Measurements from ENCODE around the gene LIN54.
"Not testable (repeated sequence)": the region's sequence is repeated elsewhere in the genome, so short reads cannot be mapped to it uniquely, and the experiment has no call there.

Gene LIN54

DNA sequence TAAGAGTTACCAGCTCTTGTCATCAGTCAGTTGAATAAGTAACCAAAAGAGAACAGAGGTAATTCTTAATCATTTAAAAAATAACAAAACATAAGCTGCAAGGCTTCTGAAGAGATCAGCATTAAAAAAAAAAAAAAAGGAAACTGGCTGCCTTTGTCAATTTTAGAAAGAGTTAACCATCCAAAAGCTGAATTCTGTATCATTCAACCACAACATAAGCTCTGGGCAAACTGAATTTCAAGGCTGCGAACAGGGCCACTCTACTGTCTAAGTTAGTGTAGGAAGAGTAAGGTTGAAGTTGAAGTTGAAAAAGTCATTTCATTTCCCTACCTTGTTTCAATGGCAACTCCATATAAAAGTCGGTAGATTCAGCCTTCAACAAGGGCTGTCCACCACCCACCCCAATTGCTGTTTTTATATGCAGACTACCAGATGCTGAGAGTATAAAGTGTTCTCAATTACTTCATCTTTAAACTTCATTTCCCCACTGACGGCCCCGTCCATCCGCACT lies 1.1 kb upstream of the LIN54 start:
- no peak for DNase-seq

- DNase-seq = no peak
Observed at GRCh38 chr4:83010111-83010521, 507 bp downstream of the LIN54 start.

GRCh38 chr4:83009529-83009928 lies 1.1 kb downstream of the LIN54 start:
- no peak for DNase-seq

- DNase-seq = not testable (repeated sequence)
Observed at GRCh38 chr4:83003044-83003791, 7.4 kb downstream of the LIN54 start.

- no peak for DNase-seq
Observed at GRCh38 chr4:83002329-83002728, 8.3 kb downstream of the LIN54 start.

- no peak for DNase-seq
Observed at GRCh38 chr4:82998898-82999297, 11.7 kb downstream of the LIN54 start.

- no peak for DNase-seq
Observed at GRCh38 chr4:82994834-82995233, 15.8 kb downstream of the LIN54 start.

DNA sequence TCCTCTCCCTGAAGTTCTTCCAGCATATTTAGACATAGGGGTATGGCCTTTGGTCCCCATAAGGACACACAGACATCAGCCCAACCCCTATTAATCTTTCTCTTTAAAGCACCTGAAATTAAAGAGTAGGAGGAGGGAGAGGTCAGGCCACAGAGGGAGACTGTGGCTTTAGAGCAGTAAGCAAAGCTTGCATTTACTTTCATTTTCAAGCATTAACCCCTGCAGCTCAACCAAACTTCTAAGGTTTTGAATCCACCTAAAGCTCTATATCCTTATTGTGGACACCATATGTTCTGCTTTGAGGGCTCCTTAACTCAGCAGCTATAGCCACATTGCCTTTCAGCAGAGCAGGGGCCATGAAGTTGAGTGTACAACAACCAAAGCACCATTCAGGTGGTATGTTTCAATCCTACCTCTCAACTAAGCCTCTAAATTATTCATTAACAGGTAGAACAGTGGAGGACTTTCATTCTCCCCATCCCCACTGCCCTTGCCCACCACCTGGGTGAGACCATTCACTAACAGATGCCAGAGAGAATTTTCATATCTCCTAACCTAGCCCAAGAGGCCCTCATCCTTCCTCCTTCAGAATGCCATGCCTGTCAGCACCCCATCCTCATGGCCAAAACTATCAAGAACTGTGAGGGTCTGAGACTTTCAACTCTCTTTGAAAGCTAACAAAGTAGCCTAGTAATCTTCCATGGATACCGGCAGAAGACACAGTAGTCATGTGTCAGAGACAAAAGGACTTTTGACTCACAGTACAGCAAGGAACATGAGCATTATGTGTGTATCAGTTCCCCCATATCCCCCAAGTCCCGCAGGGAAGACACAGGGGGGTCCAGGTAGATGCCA lies 20.8 kb downstream of the LIN54 start:
- no peak for DNase-seq

DNA sequence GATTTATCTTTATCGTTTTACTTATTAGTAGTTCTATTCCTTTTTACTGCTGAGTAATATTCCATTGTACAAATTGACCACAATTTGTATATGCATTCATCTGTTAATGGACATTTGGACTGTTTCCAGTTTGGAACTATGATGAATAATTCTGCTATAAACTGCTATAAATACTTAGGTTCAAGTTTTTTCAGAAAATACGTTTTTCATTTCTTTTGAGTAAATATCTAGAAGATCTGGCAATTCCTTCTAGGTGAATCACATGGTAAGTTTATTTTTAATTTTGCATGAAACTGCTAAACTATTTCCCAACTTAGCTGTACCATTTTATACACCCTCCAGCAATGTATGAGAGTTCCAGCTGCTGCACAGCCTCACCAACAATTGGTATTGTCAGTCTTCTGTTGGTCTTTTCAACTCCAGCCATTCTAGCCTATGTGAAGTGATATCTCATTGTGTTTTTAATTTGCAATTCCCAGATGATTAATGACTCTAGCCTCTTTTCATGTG lies 22.2 kb downstream of the LIN54 start:
- DNase-seq = no peak

DNA sequence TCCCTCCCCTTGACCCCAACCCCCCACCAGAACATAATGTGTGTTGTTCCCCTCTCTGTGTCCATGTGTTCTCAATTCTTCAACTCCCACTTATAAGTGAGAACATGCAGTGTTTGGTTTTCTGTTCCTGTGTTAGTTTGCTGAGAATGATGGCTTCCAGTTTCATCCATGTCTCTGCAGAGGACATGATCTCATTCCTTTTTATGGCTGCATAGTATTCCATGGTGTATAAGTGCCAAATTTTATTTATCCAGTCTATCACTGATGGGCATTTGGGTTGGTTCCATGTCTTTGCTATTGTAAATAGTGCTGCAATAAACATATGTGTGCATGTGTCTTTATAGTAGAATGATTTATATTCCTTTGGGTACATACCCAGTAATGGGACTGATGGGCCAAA lies 23.1 kb downstream of the LIN54 start:
- not testable (repeated sequence) for DNase-seq

DNA sequence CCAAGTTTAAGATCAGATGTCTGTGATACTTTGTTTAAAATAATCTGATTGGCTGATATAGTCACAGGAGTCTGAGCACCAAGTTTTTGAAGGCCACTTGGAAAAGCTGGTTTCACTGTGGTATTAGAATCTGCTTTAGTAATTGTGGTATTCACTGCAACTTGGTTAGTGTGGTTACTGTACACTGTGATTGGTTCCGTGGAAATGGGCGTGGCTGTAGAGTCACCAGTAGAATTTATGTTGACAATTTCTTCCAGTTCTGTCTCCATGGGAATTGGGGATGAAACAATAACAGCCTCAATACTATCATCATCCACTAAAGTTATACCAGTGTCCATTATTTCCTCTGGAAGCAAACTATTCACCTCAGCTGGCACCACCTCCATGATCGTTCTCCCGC lies 26.2 kb downstream of the LIN54 start:
- DNase-seq = no peak

DNA sequence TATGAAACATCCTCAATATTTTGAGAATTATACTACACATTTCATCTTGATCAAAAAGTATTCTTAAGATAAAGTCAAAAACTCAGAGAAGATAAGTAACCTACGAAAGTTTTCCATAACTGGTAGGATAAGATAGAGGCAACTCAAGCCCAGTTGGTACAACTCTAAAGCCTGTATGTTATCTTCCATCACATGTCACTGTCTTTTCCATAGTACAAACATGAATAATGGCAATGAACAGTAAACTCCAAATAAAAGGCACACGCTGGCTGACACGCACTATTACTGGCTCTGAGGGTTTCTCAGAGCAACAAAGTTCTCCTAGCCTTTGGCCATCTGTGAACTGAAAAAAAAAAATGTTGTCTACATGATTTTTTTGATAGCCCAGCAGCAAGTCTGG lies 27.2 kb downstream of the LIN54 start:
- DNase-seq = no peak

- DNase-seq = no peak
Observed at GRCh38 chr4:82981138-82981537, 29.5 kb downstream of the LIN54 start.

GRCh38 chr4:82975792-82976191 lies 34.8 kb downstream of the LIN54 start:
- DNase-seq = no peak

DNA sequence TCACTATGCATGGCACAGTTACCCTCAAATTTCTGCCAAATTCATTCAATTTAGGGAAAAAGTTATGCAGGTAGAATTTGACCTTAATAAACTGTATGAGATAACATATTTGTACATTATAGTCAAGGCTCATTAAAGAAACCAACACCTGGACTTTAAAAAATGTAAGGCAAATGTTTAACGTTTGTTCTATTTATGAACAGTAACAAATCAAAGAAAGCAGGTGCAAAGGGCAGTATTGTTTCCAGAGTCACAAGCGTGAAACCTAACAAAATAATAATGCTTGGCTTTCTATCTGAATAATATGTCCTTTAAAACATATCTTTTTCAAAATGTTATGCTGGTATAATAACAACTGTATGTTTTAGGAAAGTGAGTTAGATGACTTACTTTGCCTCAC lies 41.2 kb downstream of the LIN54 start:
- no peak for DNase-seq

DNA sequence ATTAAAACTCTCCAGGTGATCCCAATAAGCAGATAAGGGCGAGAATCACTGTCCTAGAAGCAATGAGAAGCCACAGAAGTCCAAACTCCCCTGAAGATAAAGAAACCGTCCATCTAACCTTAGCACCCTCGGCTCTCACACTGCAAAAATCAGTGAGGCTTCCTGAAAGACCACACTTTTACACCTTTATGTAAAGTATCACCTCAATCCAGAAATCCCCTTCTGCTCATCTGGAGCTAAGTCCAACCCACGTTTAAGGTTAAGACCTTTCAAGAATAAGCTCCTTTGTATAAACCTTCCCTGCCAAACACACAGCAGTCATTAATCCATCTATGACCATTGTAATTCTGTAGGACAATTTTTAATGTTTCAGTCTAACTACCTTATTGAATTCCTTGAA lies 41.7 kb downstream of the LIN54 start:
- DNase-seq = no peak

DNA sequence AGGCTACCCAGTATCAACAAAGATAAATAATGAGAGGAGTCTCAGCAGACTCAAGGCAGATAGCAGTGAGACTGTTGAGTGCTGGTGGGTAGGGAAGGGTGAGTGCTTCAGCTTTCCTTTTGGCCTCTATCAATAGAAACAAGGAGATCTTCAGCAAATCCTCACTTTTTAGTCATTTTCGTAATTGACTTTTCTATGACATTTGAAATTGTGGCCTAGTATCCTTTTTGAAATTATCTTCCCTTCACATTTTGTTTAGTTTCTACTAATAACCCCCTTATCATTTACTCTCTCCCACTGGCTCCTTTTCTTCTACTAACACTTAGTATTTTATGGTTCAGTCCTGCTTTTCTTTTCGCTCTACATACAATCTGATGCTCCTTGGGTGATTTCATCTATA lies 44.9 kb downstream of the LIN54 start:
- no peak for DNase-seq

DNA sequence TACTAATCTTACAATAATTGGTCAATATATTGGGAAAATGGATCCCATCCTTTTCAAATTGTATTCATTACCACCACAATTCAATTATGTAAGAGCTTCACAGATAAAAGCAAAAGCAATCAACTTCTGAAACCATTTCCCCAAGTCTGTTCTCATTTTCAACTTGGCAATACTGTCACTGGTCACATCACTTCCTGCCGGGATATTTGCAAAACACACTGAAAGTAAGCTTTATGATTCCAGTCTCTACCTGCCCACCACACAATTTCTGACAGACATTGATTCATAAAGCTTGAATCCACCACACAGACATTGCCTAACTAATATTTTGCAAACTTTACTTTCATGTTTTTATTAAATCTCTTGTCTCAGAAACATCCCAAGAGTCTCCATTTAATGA lies 53.6 kb downstream of the LIN54 start:
- DNase-seq = no peak

DNA sequence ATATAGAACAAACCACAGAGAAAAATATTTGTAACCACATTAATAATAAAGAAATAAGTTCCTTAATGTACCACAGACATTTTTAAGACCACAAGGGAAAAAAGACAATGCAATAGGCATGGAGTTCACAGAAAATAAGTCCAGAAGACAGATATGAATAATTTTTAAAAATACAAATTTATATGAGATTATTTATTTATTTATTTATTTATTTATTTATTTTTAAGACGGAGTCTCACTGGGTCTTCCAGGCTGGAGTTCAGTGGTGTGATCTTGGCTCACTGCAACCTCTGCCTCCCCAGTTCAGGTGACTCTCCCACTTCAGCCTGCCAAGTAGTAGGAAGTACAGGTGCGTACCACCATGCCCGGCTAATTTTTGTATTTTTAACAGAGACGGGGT lies 56.4 kb downstream of the LIN54 start:
- no peak for DNase-seq

GRCh38 chr4:82951196-82951595 lies 59.4 kb downstream of the LIN54 start:
- DNase-seq = no peak

DNA sequence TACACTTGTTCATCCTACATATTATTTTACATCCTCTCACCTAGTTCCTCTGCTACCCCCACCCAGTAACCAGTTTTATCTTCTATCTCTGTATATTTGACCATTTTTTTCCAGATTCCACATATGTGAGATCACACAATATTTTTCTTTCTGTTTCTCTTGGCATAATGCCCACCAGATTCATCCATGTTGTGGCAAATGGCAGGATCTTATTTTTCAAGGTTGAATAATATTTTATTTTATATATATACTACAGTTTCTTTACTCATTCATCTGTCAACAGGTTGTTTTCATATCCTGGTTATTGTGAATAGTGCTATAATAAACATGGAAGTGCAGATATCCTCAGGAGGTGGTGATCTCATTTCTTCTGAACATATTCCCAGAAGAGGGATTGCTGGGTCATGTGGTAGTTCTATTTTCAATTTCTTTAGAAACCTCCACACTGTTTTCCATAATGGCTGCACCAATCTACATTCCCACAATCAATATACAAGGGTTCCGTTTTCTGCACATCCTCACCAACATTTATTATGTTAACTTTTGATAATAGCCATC lies 61.9 kb downstream of the LIN54 start:
- no peak for DNase-seq

GRCh38 chr4:82947498-82947897 lies 63.1 kb downstream of the LIN54 start:
- DNase-seq = no peak

GRCh38 chr4:82939414-82939813 lies 71.2 kb downstream of the LIN54 start:
- DNase-seq = no peak

GRCh38 chr4:82934441-82934840 lies 76.2 kb downstream of the LIN54 start:
- DNase-seq = no peak
